IMR-90 (cell line): Measurements from ENCODE around the gene MYH11. TPM values are rescaled to one million over a fixed set of nuclear protein-coding genes. Genes with fewer than 3 reads are reported as not detected.

Experiments
- ATAC-seq: fragments of 200-7000 bp; cut with Tn5 transposase; 2 replicates; pipeline ENCODE4 v1.9.1; 2020; ENCODE audit warnings: low read depth, mild to moderate bottlenecking, moderate library complexity
- BruUV-seq: library from RNA; stranded (reverse); fragments of 400-500 nt; replicated peaks from 2 replicates; lab custom pipeline; 2021; lab: Mats Ljungman, UMichigan
- CTCF ChIA-PET: fragments of 300-600 bp; formaldehyde crosslinking; extraction: SDS; loops from one replicate; lab custom pipeline; 2021; ENCODE audit warnings: antibody characterized with exemption; lab: Yijun Ruan, JAX
- POLR2A ChIA-PET: fragments of 300-600 bp; sonication (Branson Sonifier 250); formaldehyde crosslinking; loops from one replicate; lab custom pipeline; 2022; ENCODE audit warnings: antibody characterized with exemption; ENCODE audit not compliant: unreplicated experiment; lab: Charles Lee
- DNase-seq: peaks from one replicate; pipeline ENCODE4 v3.0.0; 2013
- H2AFZ ChIP-seq: replicated peaks from 2 replicates; pipeline ENCODE3; 2013; ENCODE audit warnings: low read length, mild to moderate bottlenecking; ENCODE audit not compliant: poor library complexity
- H2AK5ac ChIP-seq: 2 replicates; pipeline ENCODE4 v1.6.1; 2013; ENCODE audit warnings: low read depth, low read length, inconsistent platforms
- H2AK9ac ChIP-seq: replicated peaks from 2 replicates; pipeline ENCODE3; 2013; ENCODE audit warnings: mild to moderate bottlenecking, low read depth, low read length, moderate library complexity; ENCODE audit not compliant: poor library complexity
- H2BK120ac ChIP-seq: 2 replicates; pipeline ENCODE4 v1.6.1; 2013; ENCODE audit warnings: low read depth, low read length, inconsistent platforms
- H2BK15ac ChIP-seq: 3 replicates; pipeline ENCODE4 v1.6.1; 2013; ENCODE audit warnings: low read depth, low read length, inconsistent platforms
- H2BK20ac ChIP-seq: 2 replicates; pipeline ENCODE4 v1.6.1; 2013; ENCODE audit warnings: low read depth, mild to moderate bottlenecking, inconsistent platforms, low read length, moderate library complexity
- H2BK5ac ChIP-seq: 2 replicates; pipeline ENCODE4 v1.6.1; 2013; ENCODE audit warnings: mild to moderate bottlenecking, low read depth, low read length, inconsistent platforms; ENCODE audit not compliant: poor library complexity, severe bottlenecking
- H3K14ac ChIP-seq: replicated peaks from 2 replicates; pipeline ENCODE4 v1.6.1; 2013; ENCODE audit warnings: low read depth, low read length, inconsistent platforms
- H3K18ac ChIP-seq: 2 replicates; pipeline ENCODE4 v1.6.1; 2013; ENCODE audit warnings: low read depth, low read length, control low read depth
- H3K23ac ChIP-seq: 2 replicates; pipeline ENCODE4 v1.6.1; 2013; ENCODE audit warnings: low read depth, low read length, inconsistent platforms
- H3K27ac ChIP-seq: 2 replicates; pipeline ENCODE4 v1.5.1; 2013; ENCODE audit warnings: mild to moderate bottlenecking, control low read depth, low read length; ENCODE audit not compliant: insufficient read depth
- H3K27me3 ChIP-seq: 2 replicates; pipeline ENCODE4 v1.6.1; 2013; ENCODE audit warnings: low read length; ENCODE audit not compliant: control insufficient read depth, insufficient read depth
- H3K36me3 ChIP-seq: 2 replicates; pipeline ENCODE4 v1.6.1; 2013; ENCODE audit warnings: low read length, mixed read lengths; ENCODE audit not compliant: control insufficient read depth, insufficient read depth
- H3K4ac ChIP-seq: 2 replicates; pipeline ENCODE4 v1.6.1; 2013; ENCODE audit warnings: low read depth, low read length, inconsistent platforms
- H3K4me1 ChIP-seq: 2 replicates; pipeline ENCODE4 v1.6.1; 2013; ENCODE audit warnings: low read length, mixed read lengths; ENCODE audit not compliant: control insufficient read depth, insufficient read depth
- H3K4me2 ChIP-seq: 2 replicates; pipeline ENCODE4 v1.6.1; 2013; ENCODE audit warnings: low read depth, mild to moderate bottlenecking, control low read depth, low read length, moderate library complexity
- H3K4me3 ChIP-seq: 2 replicates; pipeline ENCODE4 v1.5.1; 2013; ENCODE audit warnings: low read depth, mild to moderate bottlenecking, control low read depth, low read length, moderate library complexity; ENCODE audit not compliant: insufficient read depth
- H3K56ac ChIP-seq: 2 replicates; pipeline ENCODE4 v1.6.1; 2013; ENCODE audit warnings: low read length, inconsistent platforms; ENCODE audit not compliant: insufficient read depth; ENCODE audit errors: extremely low read depth
- H3K79me1 ChIP-seq, 2 experiments: 2 replicates each; pipeline ENCODE4 v1.6.1; 2013; ENCODE audit warnings: low read length in 2 of 2, inconsistent platforms in 1 of 2, low read depth in 1 of 2
- H3K9ac ChIP-seq: 2 replicates; pipeline ENCODE4 v1.6.1; 2013; ENCODE audit warnings: low read depth, low read length, control low read depth
- H3K9me1 ChIP-seq: 2 replicates; pipeline ENCODE4 v1.6.1; 2013; ENCODE audit warnings: low read length, inconsistent platforms; ENCODE audit not compliant: insufficient read depth
- H3K9me3 ChIP-seq: 2 replicates; pipeline ENCODE4 v1.6.1; 2013; ENCODE audit warnings: low read length; ENCODE audit not compliant: control insufficient read depth, insufficient read depth
- H4K20me1 ChIP-seq: 2 replicates; pipeline ENCODE4 v1.6.1; 2013; ENCODE audit warnings: low read length, inconsistent platforms; ENCODE audit not compliant: insufficient read depth
- H4K5ac ChIP-seq: 2 replicates; pipeline ENCODE4 v1.6.1; 2013; ENCODE audit warnings: mild to moderate bottlenecking, low read depth, low read length, control low read depth
- H4K8ac ChIP-seq, 2 experiments: 2 replicates each; pipeline ENCODE4 v1.6.1; 2013; ENCODE audit warnings: low read depth in 2 of 2, low read length in 2 of 2, control low read depth in 1 of 2, inconsistent platforms in 1 of 2
- H4K91ac ChIP-seq: 2 replicates; pipeline ENCODE4 v1.6.1; 2013; ENCODE audit warnings: low read depth, low read length, inconsistent platforms; ENCODE audit not compliant: insufficient read depth
- BHLHE40 ChIP-seq: fragments of 150-350 bp; IDR thresholded peaks from 2 replicates; pipeline ENCODE4 v1.6.1; 2016; ENCODE audit warnings: mild to moderate bottlenecking, low read depth, low read length
- CEBPB ChIP-seq: IDR thresholded peaks from 2 replicates; pipeline ENCODE4 v1.6.1; 2012; ENCODE audit warnings: low read depth, low read length, improper control_type of control experiment
- ELK1 ChIP-seq: fragments of 150-350 bp; IDR thresholded peaks from 2 replicates; pipeline ENCODE4 v1.6.1; 2016; ENCODE audit warnings: low read depth, mild to moderate bottlenecking, low read length, moderate library complexity, borderline replicate concordance
- MAFK ChIP-seq: IDR thresholded peaks from 2 replicates; pipeline ENCODE4 v1.6.1; 2012; ENCODE audit warnings: low read depth, low read length, improper control_type of control experiment
- NFE2L2 ChIP-seq: fragments of 150-350 bp; IDR thresholded peaks from 2 replicates; pipeline ENCODE4 v1.6.1; 2016; ENCODE audit warnings: low read depth, mild to moderate bottlenecking, low read length
- RCOR1 ChIP-seq: IDR thresholded peaks from 2 replicates; pipeline ENCODE4 v1.6.1; 2012; ENCODE audit warnings: mild to moderate bottlenecking, low read length, improper control_type of control experiment; ENCODE audit not compliant: insufficient replicate concordance
- WGBS, 2 experiments: methylation state at CpG; one replicate each; pipeline versions ENCODE4 v1.1.5 to v1.1.7; 2013; ENCODE audit warnings: missing lambda C conversion rate in 2 of 2; ENCODE audit not compliant: insufficient read length in 1 of 2; ENCODE audit errors: extremely low coverage in 2 of 2; 5-methylcytosine and 5-hydroxymethylcytosine counted together
- dilution Hi-C: fragments of 300-500 bp; cut with HindIII; formaldehyde crosslinking; loops from one replicate; pipeline ENCODE4 v1.14.3; 2018; ENCODE audit warnings: low sequenced_read_pairs; ENCODE audit not compliant: unreplicated experiment
- in situ Hi-C: fragments of 300-500 bp; cut with MboI; formaldehyde crosslinking; loops from 3 replicates; pipeline ENCODE4 v1.14.3; 2019; ENCODE audit warnings: low sequenced_read_pairs, inconsistent platforms, mixed read lengths
- intact Hi-C: fragments of 100-400 bp; cut with micrococcal nuclease; formaldehyde crosslinking; loops from 2 replicates; pipeline ENCODE4 v1.10.0; 2022
- polyA plus RNA-seq, 3 experiments: library from polyadenylated mRNA; depleted of rRNA; stranded (reverse); fragments of >200 nt; gene quantifications; 2 replicates each; pipeline ENCODE4 v1.2.3, GENCODE V29; 2012; ENCODE audit warnings: low replicate concordance in 1 of 3
- total RNA-seq: library from RNA; depleted of rRNA; stranded (reverse); fragments of >200 nt; gene quantifications from 2 replicates; pipeline ENCODE4 v1.2.3, GENCODE V29; 2012

MYH11 gene
- total and polyA plus RNA-seq, 2 of the 4 experiments (the other 2 are of a cell fraction), result under 0.01 to 0.12 TPM

GRCh38 chr16:15897834-15898254, 41.0 kb upstream of the MYH11 start:
- intact Hi-C loops, result no loop called here
- TF ChIP-seq NFE2L2, result peak; percentile 16; the same call in 1 of the 2 replicates
- TF ChIP-seq ELK1, result no peak
- TF ChIP-seq MAFK, result peak; percentile 73
- TF ChIP-seq BHLHE40, result no peak
- TF ChIP-seq CEBPB, result 0 out of 2 replicates have a peak, but pooled peaks have one; percentile 7
- no peak for TF ChIP-seq RCOR1
- in situ Hi-C loops, result loop anchor here (25.0 kb wide), 1 partner anchor 114 kb away; no protein-coding TSS in a partner anchor
- Histone ChIP-seq H2AK9ac (peak overlapping the region; percentile 67), H2BK15ac (peak overlapping the region; percentile 59; the same call in 2 of the 3 replicates), H3K9ac (peak overlapping the region; percentile 3; the same call in 1 of the 2 replicates), H3K14ac (peak overlapping the region; percentile 93), H3K27ac (peak overlapping the region; percentile 37), H3K18ac (peak overlapping the region; percentile 48), H4K20me1 (no peaks in the 10 kb centered on the region), H3K27me3 (no peaks in the 10 kb centered on the region), H3K9me3 (no peaks in the 10 kb centered on the region), H2BK20ac (peak overlapping the region; percentile 83), H2BK120ac (peak overlapping the region; percentile 93), H2BK5ac (peak overlapping the region; percentile 87), H3K9me1 (peaks cover 16% of the 10 kb centered on the region), H3K36me3 (no peaks in the 10 kb centered on the region), H2AFZ (peak overlapping the region; percentile 89), H2AK5ac (peak overlapping the region; percentile 88), H3K79me1 (peaks cover 0 to 11% of the 10 kb centered on the region in 2 experiments; a peak in 1 of 4 replicates), H3K23ac (peak overlapping the region; percentile 33; the same call in 1 of the 2 replicates), H4K5ac (peak overlapping the region; percentile 68), H3K4ac (peak overlapping the region; percentile 92), H3K4me2 (peak overlapping the region; percentile 54), H4K91ac (peak overlapping the region; percentile 89), H3K4me3 (peak overlapping the region; percentile 10; the same call in 1 of the 2 replicates), H3K56ac (peak overlapping the region; percentile 8; the same call in 1 of the 2 replicates), H4K8ac (peak overlapping the region; percentile 40 to 78; a peak in 3 of 4 replicates), H3K4me1 (peaks cover 7% of the 10 kb centered on the region)
- DNase-seq, result peak; percentile 79
- peak; percentile 79 for ATAC-seq
- POLR2A ChIA-PET, result no interaction called here
- BruUV-seq, result no TSS peak
- CTCF ChIA-PET, result no interaction called here
- WGBS, 2 experiments, result 40% methylated on average over 2 of the region's 5 CpGs; no CpG with 5 or more reads in 1 of the 2 experiments
- dilution Hi-C loops, result no loop called here
